ENCODE results near the gene ZDHHC11.
"Not testable (repeated sequence)": the region's sequence is repeated elsewhere in the genome, so short reads cannot be mapped to it uniquely, and the experiment has no call there.

The ZDHHC11 gene

DNA sequence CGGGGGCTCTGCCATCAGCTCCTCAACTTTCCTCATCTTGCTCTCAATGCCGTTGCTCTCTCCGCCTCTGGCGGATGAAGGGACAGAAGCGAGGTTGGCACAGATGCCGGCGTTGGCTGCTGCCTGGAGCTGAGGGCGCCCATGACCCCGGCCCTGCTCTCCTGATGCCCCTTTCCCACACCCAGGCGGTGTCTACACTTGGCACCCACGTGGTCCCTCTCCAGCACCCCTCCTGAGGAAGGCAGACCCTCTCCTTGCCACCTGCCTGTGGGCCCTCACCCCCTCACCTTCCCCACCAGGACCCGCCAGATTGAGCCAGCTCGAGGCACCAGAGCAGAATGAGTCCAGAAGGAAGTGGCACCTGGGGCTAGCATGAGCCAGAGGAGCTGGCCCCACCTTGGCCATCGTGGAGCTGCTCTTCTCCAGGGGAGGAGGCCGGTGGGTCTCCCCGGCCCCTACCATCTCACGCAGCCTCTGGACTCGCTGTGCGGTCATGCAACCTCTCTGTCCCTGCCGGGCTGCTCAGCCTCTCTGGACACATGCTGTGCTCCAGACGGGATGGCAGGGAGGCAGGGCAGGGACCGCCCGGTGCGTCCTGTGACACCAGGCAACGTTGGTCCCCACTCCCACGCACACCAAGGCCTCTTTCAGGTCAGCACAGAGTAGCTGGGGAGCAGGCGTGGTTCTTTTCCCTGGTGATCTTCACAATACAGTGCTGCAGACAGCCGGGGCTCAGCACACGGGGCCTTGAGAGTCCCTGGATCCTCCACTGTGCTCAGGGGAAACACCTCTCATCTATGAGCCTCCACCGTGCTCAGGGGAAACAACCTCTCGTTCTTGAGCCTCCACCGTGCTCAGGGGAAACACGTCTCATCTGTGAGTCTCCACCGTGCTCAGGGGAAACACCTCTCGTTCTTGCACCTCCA, 4.8 kb downstream of the ZDHHC11 start:
- not testable (repeated sequence) for DNase-seq (ENCODE audit: low read depth in 2 of 2, low spot score in 1 of 2)

DNA sequence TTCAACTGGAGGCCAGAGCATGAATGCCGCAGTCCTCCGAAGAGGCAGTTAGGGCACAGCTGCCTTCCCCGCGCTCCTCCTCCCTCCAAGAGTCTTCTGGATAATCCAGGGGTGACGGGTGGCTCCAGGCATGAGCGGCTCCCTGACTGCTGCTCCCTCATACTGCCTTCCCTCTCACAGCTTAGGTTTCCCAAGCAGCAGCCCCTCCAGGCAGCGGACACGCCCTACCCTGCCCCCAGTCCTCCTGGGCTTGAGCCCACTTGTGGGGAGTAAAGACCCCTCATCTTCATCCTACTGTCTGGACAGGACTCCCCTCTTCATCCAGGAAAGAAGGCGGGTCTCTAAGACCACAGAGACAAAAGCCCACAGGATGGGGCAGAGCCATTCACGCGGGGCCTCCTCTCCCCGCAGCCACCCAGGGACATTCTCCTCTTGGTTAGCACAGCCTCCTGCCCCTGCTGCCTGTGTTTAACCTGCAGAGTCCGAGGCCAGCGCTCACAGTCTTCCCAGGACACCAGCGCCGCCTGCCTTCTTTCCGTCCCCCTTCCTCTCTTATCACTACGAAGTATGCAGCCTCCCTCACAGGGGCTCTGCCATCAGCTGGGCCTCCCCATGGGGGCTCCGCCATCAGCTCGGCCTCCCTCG, 5.6 kb downstream of the ZDHHC11 start:
- not testable (repeated sequence) for DNase-seq (ENCODE audit: low read depth in 2 of 2, low spot score in 1 of 2)

DNA sequence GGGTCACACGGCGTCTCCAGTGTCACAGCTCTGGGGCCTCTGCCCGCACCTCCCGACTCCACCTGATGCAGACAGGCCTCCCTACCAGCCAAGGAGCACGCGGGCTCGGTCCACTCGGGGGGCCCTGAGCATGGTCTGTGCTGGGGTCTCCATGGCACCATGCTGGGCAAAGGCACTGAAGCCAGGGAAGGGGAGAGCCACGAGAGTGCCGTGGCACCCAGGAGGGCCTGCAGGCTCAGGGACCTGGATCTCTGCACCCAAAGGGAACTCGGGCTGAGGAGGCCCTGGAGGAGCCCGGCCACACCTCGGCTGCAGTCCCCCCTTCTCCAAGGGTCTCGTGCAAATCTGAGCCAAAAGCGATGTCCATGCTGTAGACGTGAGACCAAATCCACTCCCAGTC, 6.4 kb downstream of the ZDHHC11 start:
- DNase-seq (ENCODE audit: low read depth in 2 of 2, low spot score in 1 of 2) = not testable (repeated sequence)

DNA sequence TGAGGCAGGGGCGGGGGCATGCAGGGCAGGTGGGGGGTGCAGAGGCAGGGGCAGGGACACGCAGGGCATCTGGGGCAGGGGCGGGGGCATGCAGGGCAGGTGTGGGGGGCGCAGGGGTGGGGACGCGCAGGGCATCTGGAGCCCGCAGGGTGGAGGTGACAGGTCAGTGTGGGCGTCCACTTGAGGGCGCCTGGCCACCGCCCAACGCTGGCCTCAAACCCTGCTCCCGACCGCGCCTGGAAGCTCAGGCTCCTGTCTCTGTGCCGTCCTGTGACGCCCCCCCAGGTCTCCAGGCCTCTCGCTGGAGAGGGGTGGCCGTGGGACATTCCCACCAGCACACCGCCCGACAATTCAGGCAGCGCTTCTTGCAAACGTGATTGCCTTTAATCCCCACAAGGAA, 6.9 kb downstream of the ZDHHC11 start:
- not testable (repeated sequence) for DNase-seq (ENCODE audit: low read depth in 2 of 2, low spot score in 1 of 2)

DNA sequence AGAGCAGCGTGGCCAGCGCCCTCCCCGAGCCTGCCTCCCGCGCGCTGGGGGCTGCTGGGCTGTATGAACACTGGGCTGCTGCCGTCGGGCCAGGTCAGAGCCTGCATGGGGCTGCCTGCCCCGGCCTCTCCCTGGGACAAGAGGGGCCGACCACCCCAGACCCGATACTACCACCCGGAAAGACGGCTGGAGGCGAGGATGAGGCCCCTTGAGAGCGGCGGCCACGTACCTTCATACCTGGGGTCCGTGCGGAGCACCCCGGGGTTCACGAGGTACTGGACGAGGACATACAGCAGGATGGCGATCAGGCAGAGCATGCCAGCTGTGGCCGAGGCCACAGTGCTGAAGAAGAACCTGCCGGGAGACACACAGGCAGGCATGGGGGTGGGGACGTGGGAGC, 7.4 kb downstream of the ZDHHC11 start:
- not testable (repeated sequence) for DNase-seq (ENCODE audit: low read depth in 2 of 2, low spot score in 1 of 2)

DNA sequence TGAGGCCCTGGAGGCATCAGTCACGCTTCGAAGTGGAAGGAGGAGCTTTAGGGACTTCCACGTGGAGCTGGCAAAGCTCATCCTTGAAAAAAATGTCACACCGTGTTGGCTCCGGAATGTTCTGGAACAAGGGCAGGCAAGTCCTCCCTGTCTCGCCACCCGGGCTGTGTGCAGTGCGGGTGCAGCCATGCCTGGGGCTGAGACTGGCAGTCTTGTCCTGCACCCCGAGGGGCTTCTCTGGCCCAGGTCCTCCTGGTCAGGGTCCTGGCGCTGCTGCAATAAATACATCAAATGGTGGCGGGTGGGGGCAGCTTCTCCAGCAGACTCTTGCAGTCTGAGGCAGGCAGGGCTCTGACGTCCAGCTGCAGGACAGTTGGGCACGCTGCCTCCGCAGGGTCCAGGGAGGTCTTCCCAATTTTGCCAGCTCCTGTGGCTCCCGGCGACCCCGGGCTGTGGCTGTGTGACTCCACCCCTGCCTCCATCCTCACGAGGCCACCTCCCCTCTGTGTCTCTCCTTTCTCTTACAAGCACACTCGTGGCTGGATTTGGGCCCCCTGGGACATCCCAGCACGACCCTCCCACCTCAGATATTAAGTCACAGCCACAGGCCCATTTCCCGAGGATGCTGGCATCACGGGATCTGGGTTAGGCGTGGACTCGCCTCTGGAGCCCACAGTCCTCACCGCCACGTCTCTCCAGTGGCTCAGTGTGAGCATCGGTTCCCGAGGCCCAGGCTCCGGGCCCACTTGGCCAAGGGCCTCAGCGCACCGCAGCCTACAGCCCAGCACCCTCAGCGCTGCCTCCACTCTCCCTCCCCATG, 8.2 kb downstream of the ZDHHC11 start:
- DNase-seq (ENCODE audit: low read depth in 2 of 2, low spot score in 1 of 2) = not testable (repeated sequence)

DNA sequence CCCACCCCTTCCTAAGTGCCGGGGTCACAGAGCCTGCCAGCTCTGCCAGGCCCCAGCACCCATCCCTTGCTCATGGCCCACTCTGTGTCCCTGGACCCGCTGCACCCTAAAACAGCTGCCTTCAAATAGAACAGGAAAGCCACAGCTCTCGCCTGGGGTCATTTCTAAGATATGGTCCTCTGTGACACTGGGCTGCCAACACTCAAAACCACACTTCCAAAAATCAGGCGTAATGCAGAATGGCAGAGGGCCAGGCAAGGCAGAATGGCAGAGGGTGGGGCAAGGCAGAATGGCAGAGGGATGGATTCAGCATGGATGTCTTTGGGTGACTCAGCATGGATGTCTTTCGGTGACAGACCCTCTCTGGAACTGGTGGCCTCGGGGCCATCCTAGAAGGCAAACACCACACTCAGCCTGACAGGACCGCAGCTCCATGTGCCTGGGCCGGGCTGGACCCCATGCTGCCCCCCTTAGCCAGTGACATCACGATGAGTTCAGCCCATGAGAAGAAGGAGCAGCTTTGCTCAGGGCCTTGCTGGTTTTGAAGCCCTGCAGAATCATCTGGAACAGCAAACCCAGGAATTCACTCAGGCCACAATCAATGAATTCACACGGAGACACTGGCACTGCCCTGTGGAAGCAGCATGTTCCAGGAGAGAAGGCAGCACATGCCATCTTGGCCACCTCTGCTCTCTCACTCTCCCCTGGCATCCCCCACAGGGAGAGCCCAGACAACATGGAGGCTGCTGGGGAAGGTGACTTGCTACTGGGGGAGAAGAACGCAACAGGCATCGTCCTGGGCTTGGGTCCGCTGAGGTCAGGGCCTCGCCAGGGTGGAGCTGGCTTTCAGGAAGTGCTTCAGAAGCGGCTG, 9.0 kb downstream of the ZDHHC11 start:
- not testable (repeated sequence) for DNase-seq (ENCODE audit: low read depth in 2 of 2, low spot score in 1 of 2)

DNA sequence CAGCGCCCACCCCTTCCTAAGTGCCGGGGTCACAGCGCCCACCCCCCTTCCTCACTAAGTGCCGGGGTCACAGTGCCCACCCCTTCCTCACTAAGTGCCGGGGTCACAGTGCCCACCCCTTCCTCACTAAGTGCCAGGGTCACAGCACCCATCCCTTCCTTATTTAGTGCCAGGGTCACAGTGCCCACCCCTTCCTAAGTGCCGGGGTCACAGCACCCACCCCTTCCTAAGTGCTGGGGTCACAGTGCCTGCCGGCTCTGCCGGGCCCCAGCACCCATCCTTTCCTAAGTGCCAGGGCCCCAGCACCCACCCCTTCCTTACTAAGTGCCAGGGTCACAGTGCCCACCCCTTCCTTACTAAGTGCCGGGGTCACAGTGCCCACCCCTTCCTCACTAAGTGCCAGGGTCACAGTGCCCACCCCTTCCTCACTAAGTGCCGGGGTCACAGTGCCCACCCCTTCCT, 9.8 kb downstream of the ZDHHC11 start:
- DNase-seq (ENCODE audit: low read depth in 2 of 2, low spot score in 1 of 2) = not testable (repeated sequence)

DNA sequence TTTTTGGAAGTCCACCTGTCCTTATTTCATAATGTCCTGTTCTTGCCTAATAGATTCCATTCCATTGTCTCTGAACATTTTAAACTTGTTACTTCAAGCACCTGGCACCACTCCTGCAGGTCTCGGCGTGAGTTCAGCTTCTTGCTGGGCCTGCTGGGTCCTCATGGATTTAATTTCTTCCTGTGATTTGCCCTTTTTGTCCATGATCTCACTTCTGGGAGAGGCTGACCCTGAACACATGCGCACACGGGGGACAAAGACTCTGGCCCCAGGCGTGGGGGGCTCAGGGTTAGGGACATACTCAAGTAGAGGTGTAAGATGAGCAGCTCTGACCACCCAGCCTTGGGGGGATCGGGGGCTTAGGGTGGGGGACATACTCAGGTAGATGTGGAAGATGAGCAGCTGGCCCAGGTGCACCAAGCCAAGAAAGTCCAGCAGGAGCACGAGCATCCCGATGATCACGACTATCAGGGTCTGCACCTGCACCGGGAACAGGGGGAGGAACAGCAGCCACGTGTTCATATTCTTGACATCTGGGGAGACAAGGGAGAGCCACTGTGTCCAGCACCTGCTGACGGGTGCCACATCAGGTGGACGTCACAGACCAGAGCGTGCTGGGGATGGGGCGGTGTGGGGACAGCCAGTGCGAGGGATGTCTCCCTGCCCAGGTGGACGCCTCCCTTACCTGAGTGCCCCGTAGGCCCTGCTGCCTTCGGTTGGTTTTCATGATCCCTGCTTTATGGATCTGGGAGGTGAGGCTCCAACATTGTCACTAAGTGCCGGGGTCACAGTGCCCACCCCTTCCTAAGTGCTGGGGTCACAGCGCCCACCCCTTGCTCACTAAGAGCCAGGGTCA, 10.4 kb downstream of the ZDHHC11 start:
- not testable (repeated sequence) for DNase-seq (ENCODE audit: low read depth in 2 of 2, low spot score in 1 of 2)

DNA sequence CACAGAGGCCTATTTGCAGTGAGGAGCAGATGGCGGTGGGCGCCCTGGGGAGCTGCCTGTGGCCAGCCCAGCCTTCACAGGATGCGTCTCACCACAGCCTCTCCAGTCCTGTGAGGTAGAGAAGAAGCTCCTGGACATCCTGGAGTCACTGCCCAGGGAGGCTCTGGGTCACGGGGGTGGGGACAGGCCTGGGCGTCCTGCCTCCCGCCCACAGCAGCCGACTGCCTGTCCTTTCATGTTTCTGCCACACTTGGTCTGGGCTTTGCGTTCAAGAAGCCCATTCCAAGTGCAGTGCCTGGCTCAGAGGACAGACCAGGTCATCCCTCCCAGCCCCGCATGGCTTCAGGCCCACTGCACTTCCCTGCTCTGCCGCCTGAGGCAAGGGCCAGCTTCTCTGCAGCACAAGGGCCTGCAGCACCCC, 12.3 kb downstream of the ZDHHC11 start:
- DNase-seq (ENCODE audit: low read depth in 2 of 2, low spot score in 1 of 2) = not testable (repeated sequence)

DNA sequence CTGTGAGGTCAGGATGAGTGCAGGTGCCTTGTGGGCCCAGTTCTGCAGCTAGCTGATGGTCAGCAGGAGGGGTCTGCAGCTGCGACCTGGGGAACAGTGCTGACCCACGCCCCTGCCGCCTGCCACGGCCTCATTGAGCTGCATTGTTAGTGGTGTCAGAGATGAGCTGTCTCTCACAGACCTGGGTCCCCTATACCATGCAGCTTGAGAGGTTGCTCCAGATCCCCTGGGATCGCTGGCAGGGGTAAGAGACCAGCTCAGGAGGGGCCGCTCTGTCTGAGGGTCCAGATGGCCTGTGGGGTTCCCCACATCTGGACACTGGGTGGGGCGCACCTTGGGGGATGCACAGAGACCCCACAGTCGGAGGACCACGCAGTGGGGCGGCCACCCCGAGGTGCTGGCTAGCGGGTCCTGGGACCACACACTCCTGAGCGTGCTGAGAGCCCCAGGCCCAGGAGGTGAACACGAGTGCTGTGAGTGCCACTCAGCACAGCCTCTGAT, 13.1 kb downstream of the ZDHHC11 start:
- DNase-seq (ENCODE audit: low read depth in 2 of 2, low spot score in 1 of 2) = not testable (repeated sequence)

DNA sequence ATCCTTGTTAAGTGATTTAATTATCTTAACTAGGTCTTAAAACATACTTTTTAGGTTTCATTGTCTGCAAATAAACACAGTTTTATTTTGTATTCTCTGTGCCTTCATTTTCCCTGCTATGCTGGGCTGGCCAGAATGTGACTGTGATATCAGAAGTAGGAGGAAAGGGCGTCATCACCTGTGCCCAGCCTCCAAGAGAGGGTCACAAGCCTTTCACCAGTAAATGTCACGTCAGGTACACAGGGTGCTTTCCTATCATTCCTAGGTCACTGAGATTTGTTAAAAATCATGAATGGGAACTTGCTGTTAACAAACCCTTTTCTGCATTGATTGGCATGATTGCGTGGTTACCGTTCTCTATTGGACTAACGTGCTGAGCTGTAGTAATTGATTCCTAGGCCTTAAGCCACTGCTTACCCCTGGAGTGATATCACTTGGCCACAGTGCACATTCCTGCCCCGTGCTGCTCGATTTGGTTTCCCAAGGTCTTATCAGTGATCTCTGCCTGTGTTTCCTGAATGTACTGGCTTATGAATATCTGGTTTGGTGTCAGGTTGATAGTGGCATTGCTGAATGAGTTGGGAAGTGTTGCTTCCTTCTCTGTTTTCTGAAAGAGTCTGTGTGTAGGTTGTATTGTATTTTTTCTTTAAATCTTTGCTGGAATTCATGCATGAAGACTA, 14.7 kb downstream of the ZDHHC11 start:
- DNase-seq (ENCODE audit: low read depth in 2 of 2, low spot score in 1 of 2) = not testable (repeated sequence)

DNA sequence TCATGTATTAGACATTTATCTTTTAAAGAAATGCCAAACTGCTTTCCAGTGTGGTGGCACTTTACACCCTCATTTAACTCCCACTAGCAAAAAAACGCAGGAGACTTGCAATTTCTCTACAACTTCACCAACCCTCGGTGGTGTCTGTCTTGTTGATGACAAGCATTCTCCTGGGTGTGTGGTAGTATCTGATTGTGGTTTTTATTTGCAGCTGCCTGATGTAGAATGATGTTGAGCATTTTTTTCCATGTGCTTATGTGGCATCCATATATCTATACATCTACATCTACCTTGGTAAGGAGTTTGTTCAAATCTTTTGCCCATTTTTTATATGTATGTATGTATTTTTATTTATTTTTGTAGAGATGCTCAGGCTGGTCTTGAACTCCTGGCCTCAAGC, 16.8 kb downstream of the ZDHHC11 start:
- DNase-seq (ENCODE audit: low read depth in 2 of 2, low spot score in 1 of 2) = not testable (repeated sequence)

DNA sequence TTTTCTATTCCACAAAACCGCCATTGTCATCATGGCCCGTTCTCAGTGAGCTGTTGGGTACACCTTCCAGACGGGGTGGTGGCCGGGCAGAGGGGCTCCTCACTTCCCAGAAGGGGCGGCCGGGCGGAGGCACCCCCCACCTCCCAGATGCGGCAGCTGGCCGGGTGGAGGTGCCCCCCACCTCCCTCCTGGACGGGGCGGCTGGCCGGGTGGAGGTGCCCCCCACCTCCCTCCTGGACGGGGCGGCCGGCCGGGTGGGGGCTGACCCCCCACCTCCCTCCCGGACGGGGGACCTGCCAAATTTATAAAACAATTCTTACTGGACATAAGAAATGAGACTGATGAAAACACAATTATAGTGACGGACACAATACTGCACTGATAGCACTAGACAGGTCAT, 22.6 kb downstream of the ZDHHC11 start:
- not testable (repeated sequence) for DNase-seq (ENCODE audit: low read depth in 2 of 2, low spot score in 1 of 2)

DNA sequence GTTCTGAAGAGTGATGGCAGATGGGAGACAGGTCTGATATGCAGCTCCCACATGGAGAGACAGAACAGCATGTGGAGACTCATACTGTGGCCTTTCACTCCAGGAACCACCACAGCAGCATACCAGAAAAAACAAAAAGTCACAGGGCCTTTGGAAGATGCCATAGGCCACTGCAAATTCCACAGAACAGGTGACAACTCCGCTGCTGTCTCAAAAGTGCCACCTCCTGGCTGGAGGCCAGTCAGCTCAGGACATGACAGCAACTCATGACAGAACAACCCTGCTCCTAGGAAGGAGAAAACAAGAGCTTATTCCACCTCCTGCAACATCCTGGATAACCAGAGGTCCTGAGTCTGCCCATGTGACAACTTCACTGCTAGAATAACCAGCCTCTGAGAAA, 25.2 kb downstream of the ZDHHC11 start:
- not testable (repeated sequence) for DNase-seq (ENCODE audit: low read depth in 2 of 2, low spot score in 1 of 2)

DNA sequence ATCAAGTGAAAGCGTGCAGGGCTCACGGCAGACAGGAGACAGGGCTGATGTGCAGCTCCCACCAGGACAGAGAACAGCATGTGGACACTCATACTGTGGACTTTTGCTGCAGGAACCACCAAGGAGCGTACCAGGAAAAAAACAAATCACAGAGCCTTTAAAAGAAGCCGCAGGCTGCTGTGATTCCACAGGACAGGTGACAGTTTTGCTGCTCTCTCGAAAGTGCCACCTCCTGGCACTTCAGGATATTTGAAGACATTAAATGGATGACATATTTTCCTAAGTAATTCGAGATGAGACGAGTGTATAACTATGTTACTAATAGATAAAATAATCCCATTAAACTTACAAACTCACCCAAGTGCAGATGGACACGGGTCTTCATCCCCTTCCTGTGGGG, 29.3 kb downstream of the ZDHHC11 start:
- no peak for DNase-seq (ENCODE audit: low read depth in 2 of 2, low spot score in 1 of 2)

DNA sequence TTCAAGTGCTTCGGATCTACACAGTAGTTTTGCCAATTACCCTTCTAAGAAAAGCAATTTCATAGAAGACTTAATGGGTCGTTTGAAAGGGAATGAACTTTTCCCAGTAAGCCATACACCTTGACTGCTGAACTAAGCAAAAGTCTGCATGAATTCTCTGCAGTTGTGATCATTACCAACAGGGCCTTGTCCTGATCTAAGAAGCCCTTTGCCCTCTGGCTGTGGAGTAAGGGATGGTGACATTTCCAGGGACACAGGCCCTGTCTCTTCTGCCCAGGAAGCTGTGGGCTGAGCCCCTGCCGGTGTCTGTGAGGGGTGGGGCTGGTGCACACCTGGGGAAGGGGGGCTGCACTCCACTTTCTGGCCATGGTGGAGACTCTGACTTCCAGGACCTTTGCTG, 30.5 kb downstream of the ZDHHC11 start:
- DNase-seq (ENCODE audit: low read depth in 2 of 2, low spot score in 1 of 2) = no peak

DNA sequence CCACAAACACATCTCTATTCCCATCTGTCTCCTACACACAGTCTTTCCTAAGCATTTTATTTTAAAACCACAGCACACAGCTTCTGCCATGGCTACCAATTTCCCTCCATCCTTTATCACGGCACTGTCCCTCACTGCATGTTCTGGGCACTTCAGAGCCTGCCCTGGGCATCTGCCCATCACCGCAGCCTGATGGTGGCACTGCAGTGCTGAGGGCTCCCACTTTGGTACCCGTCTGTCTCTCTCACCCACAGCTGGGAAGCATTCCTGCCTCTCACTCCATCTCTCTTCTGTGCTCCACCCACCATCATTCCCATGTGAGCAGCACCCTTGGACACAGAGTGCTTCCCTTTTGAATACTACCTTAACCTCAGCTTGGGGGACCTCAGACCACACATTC, 31.7 kb downstream of the ZDHHC11 start:
- no peak for DNase-seq (ENCODE audit: low read depth in 2 of 2, low spot score in 1 of 2)

DNA sequence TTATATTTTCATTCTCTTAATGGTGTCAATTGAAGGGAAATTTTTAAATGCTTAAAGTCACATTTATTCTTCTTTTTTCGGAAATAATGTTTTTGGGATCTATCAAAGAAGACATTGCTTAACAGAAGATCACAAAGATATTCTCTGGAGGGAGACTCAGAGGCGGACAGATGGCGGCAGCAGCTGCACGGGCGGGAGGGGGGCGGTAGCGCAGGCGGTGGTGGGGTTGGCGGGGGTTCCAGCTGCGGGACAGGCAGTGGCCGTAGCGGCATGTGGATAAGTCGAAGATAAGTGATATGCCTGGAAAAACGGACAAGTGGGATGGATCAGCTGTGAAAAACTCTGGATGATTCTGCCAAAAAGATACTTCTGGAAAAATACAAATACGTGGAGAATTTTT, 34.6 kb downstream of the ZDHHC11 start:
- no peak for DNase-seq (ENCODE audit: low read depth in 2 of 2, low spot score in 1 of 2)
